Activated CD4-positive, alpha-beta T cell treated with anti-CD3 and anti-CD28 coated beads for 4 hours (primary cell): ENCODE data around the gene PTDSS2.
"Not testable (repeated sequence)": the region's sequence is repeated elsewhere in the genome, so short reads cannot be mapped to it uniquely, and the experiment has no call there.

Experiments used
- DNase-seq, 2 donors: peaks; one replicate each; pipeline ENCODE4 v3.0.0-alpha.2; 2020

PTDSS2 gene

GRCh38 chr11:433641-434040 lies 16.4 kb upstream of the PTDSS2 start:
- no peak for DNase-seq

GRCh38 chr11:434496-434895 lies 15.6 kb upstream of the PTDSS2 start:
- no peak for DNase-seq

GRCh38 chr11:434999-435740 lies 14.9 kb upstream of the PTDSS2 start:
- DNase-seq: not testable (repeated sequence)

- DNase-seq: no peak
Measured at GRCh38 chr11:437228-437870, 12.7 kb upstream of the PTDSS2 start.

- DNase-seq: no peak
Measured at GRCh38 chr11:438101-438844, 11.8 kb upstream of the PTDSS2 start.

GRCh38 chr11:439315-440064 lies 10.6 kb upstream of the PTDSS2 start:
- no peak for DNase-seq

- DNase-seq: no peak
Measured at GRCh38 chr11:440065-441042, 9.7 kb upstream of the PTDSS2 start.

GRCh38 chr11:441043-441417 lies 9.0 kb upstream of the PTDSS2 start:
- no peak for DNase-seq

GRCh38 chr11:441418-442274 lies 8.4 kb upstream of the PTDSS2 start, which contains the start of gene ANO9:
Gene ANO9, minus strand, starts transcription at chr11:442011. Its CDS starts 85 bp downstream, at chr11:441926.
- DNase-seq: peak; percentile 58 to 66

- no peak for DNase-seq
Measured at GRCh38 chr11:442611-443081, 7.4 kb upstream of the PTDSS2 start.

GRCh38 chr11:443542-444199 lies 6.4 kb upstream of the PTDSS2 start:
- DNase-seq: no peak

- no peak for DNase-seq
Measured at GRCh38 chr11:444396-445144, 5.5 kb upstream of the PTDSS2 start.

GRCh38 chr11:445765-446588 lies 4.1 kb upstream of the PTDSS2 start:
- no peak for DNase-seq

GRCh38 chr11:446891-447290 lies 3.2 kb upstream of the PTDSS2 start:
- no peak for DNase-seq

- DNase-seq: peak; percentile 96
Measured at GRCh38 chr11:447923-448731, 2.0 kb upstream of the PTDSS2 start.

GRCh38 chr11:450809-451451 lies 851 bp downstream of the PTDSS2 start:
- peak; percentile 81 to 83 for DNase-seq

- no peak for DNase-seq
Measured at GRCh38 chr11:451738-452137, 1.7 kb downstream of the PTDSS2 start.
